GM23338 (cell line): Measurements from ENCODE around the gene GLUD2. TPM values are rescaled to one million over a fixed set of nuclear protein-coding genes. Genes with fewer than 3 reads are reported as not detected.

ENCODE experiments used
- ATAC-seq: fragments of 200-7000 bp; cut with Tn5 transposase; 3 replicates; pipeline ENCODE4 v1.9.1; 2020
- DNase-seq: peaks from one replicate; pipeline ENCODE4 v3.0.0-alpha.2; 2015; ENCODE audit warnings: low spot score
- H2AFZ ChIP-seq: fragments of 200-600 bp; sonication (generic); 2 replicates; pipeline ENCODE4 v1.8.0; 2016; ENCODE audit warnings: antibody characterized with exemption, mild to moderate bottlenecking, moderate library complexity
- H3F3A ChIP-seq: fragments of 200-600 bp; sonication (generic); replicated peaks from 2 replicates; pipeline ENCODE4 v1.8.0; 2017; ENCODE audit warnings: antibody characterized with exemption, mixed run types, low read depth
- H3K27ac ChIP-seq: fragments of 200-600 bp; sonication (generic); 2 replicates; pipeline ENCODE4 v1.6.1; 2016; ENCODE audit warnings: low read depth
- H3K27me3 ChIP-seq: fragments of 200-600 bp; sonication (generic); 2 replicates; pipeline ENCODE4 v1.8.0; 2016; ENCODE audit warnings: mild to moderate bottlenecking, mixed run types, moderate library complexity; ENCODE audit not compliant: insufficient read depth
- H3K36me3 ChIP-seq: fragments of 200-600 bp; sonication (generic); 2 replicates; pipeline ENCODE4 v1.8.0; 2016; ENCODE audit warnings: mild to moderate bottlenecking; ENCODE audit not compliant: insufficient read depth
- H3K4me1 ChIP-seq: fragments of 200-600 bp; sonication (generic); 2 replicates; pipeline ENCODE4 v1.8.0; 2016; ENCODE audit warnings: mild to moderate bottlenecking, moderate library complexity; ENCODE audit not compliant: insufficient read depth
- H3K4me2 ChIP-seq: fragments of 200-600 bp; sonication (generic); 2 replicates; pipeline ENCODE4 v1.7.1; 2017; ENCODE audit warnings: mixed run types
- H3K4me3 ChIP-seq: fragments of 200-600 bp; sonication (generic); 2 replicates; pipeline ENCODE4 v1.6.1; 2016; ENCODE audit warnings: mixed run types
- H3K79me2 ChIP-seq: fragments of 200-600 bp; sonication (generic); replicated peaks from 2 replicates; pipeline ENCODE4 v1.8.0; 2017; ENCODE audit warnings: mild to moderate bottlenecking; ENCODE audit not compliant: insufficient read depth
- H3K9me2 ChIP-seq: fragments of 200-600 bp; sonication (generic); 2 replicates; pipeline ENCODE4 v1.8.0; 2017; ENCODE audit not compliant: insufficient read depth
- H4K20me1 ChIP-seq: fragments of 200-600 bp; sonication (generic); replicated peaks from 2 replicates; pipeline ENCODE4 v1.8.0; 2017; ENCODE audit warnings: mild to moderate bottlenecking; ENCODE audit not compliant: insufficient read depth
- H3K27ac Mint-ChIP-seq: 2 replicates; pipeline ENCODE4 v1.8.0; 2020; ENCODE audit warnings: inconsistent platforms, mild to moderate bottlenecking, moderate library complexity, mixed read lengths
- H3K27me3 Mint-ChIP-seq: 3 replicates; pipeline ENCODE4 v1.8.0; 2022; ENCODE audit warnings: low read depth, mild to moderate bottlenecking, moderate library complexity, mixed read lengths, inconsistent platforms; ENCODE audit not compliant: insufficient read depth, poor library complexity
- H3K36me3 Mint-ChIP-seq: 3 replicates; pipeline ENCODE4 v1.8.0; 2021; ENCODE audit warnings: low read depth, mild to moderate bottlenecking, inconsistent platforms, moderate library complexity, mixed read lengths
- H3K4me1 Mint-ChIP-seq: 3 replicates; pipeline ENCODE4 v1.8.0; 2020; ENCODE audit warnings: mild to moderate bottlenecking, inconsistent platforms, mixed read lengths
- H3K4me3 Mint-ChIP-seq: 3 replicates; pipeline ENCODE4 v1.8.0; 2021; ENCODE audit warnings: moderate library complexity, mild to moderate bottlenecking, inconsistent platforms, mixed read lengths
- H3K9me3 Mint-ChIP-seq: 3 replicates; pipeline ENCODE4 v1.8.0; 2020; ENCODE audit warnings: moderate library complexity, mild to moderate bottlenecking, inconsistent platforms, mixed read lengths
- CREB1 ChIP-seq: fragments of 250-450 bp; sonication (Bioruptor Pico); IDR thresholded peaks from 2 replicates; pipeline ENCODE4 v1.5.0; 2020; ENCODE audit warnings: low read depth, mild to moderate bottlenecking, moderate library complexity
- EZH2 ChIP-seq: fragments of 200-600 bp; sonication (generic); IDR thresholded peaks from one replicate; pipeline ENCODE4 v1.8.0; 2017; ENCODE audit warnings: antibody characterized with exemption, mild to moderate bottlenecking, low read depth; ENCODE audit not compliant: unreplicated experiment
- EZH2phosphoT487 ChIP-seq: fragments of 200-600 bp; sonication (generic); IDR thresholded peaks from one replicate; pipeline ENCODE4 v1.8.1; 2018; ENCODE audit warnings: antibody characterized with exemption; ENCODE audit not compliant: unreplicated experiment
- NANOG ChIP-seq: IDR thresholded peaks from 2 replicates; pipeline ENCODE4 v1.6.1; 2016; ENCODE audit warnings: antibody characterized with exemption, borderline replicate concordance
- POLR2AphosphoS5 ChIP-seq: IDR thresholded peaks from 2 replicates; pipeline ENCODE4 v1.6.1; 2016; ENCODE audit warnings: antibody characterized with exemption, low read depth
- STAT1 ChIP-seq: IDR thresholded peaks from one replicate; pipeline ENCODE4 v1.6.1; 2016; ENCODE audit warnings: antibody characterized with exemption; ENCODE audit not compliant: unreplicated experiment
- ZNF114 ChIP-seq: fragments of 250-450 bp; sonication (Bioruptor Pico); IDR thresholded peaks from 2 replicates; pipeline ENCODE4 v1.5.0; 2020; ENCODE audit warnings: mild to moderate bottlenecking, moderate library complexity
- ZNF331 ChIP-seq: fragments of 250-450 bp; sonication (Bioruptor Pico); IDR thresholded peaks from 2 replicates; pipeline ENCODE4 v1.5.0; 2020; ENCODE audit warnings: low read depth, mild to moderate bottlenecking, moderate library complexity
- polyA plus RNA-seq: library from polyadenylated mRNA; unstranded; fragments of >200 nt; fragmentation: Nextera tagmentation; extraction: Ambion mirVana; gene quantifications from 2 replicates; pipeline ENCODE4 v1.2.1, GENCODE V29; 2016
- total RNA-seq: library from RNA; depleted of rRNA; stranded (reverse); fragments of >200 nt; shearing (Covaris generic); gene quantifications from 2 replicates; pipeline ENCODE4 v1.2.3, GENCODE V29; 2014
- TF ChIP-seq, protein P1 (sequence below), 2 experiments: fragments of 200-600 bp in 1 of 2; sonication (generic) in 1 of 2; conservative IDR thresholded peaks; 2 replicates each; pipeline versions ENCODE4 v1.5.1 to v1.6.1; 2016 to 2017; ENCODE audit warnings: antibody characterized with exemption in 2 of 2, low read depth in 2 of 2, mild to moderate bottlenecking in 2 of 2, moderate library complexity in 1 of 2
- TF ChIP-seq, protein P2 (sequence below): IDR thresholded peaks from one replicate; pipeline ENCODE4 v1.6.1; 2018; ENCODE audit warnings: antibody characterized with exemption; ENCODE audit not compliant: unreplicated experiment

GLUD2 gene
- total and polyA plus RNA-seq, 2 experiments from 2014 or later, result 0.16 to 1.5 TPM

DNA sequence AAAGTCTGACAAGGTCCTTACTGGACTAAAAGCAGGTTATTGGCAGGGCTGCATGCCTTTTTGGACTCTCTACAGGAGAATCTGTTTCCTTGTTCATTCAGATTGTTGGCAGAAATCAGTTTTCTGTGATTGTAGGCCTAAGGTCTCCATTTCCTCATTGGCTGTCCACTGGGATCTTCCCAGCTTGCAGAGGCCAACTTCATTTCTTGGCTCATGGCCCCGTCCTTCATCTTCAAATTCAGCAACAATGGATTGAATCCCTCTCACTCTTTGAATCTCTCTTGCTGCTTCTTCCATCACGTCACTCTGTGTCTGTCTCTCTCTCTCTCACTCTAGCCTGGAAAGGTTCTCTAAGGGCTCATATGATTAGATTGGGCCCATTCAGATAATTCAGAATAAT, 14.9 kb upstream of the GLUD2 start (continued):
- TF ChIP-seq EZH2 (no peak), CREB1 (no peak), POLR2AphosphoS5 (no peak), ZNF331 (CRISPR knock-in tag) (no peak), ZNF114 (no peak), NANOG (no peak)

DNA sequence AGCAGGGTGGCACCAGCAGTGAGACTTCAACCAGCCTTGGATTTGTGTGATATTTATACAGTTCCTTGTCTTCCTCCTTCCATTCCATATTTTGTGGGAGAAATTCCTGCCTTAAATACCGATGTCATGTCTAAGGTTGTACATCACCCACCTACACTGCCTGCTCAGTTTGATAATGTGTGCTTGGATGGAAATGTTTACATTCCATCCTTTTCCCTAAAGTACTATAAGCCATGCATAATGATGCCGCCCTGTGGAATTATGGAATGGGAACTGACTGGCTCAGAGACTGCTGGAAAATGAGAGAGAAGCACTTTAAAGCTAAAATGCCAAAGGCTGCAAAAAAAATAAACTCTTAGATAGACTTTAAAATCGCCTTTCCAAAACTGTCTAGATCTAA, 11.3 kb upstream of the GLUD2 start:
- H3K4me1 ChIP-seq, result no peaks in the 10 kb centered on the region

More for the DNA sequence above, 11.3 kb upstream of the GLUD2 start:
- Histone ChIP-seq H3K9me2 (no peaks in the 10 kb centered on the region), H3F3A (no peaks in the 10 kb centered on the region), H2AFZ (no peak overlapping the region), H3K4me3 (no peak overlapping the region), H3K4me2 (no peak overlapping the region), H3K79me2 (no peaks in the 10 kb centered on the region), H3K27ac (no peak overlapping the region), H3K36me3 (no peaks in the 10 kb centered on the region), H4K20me1 (no peaks in the 10 kb centered on the region), H3K27me3 (no peaks in the 10 kb centered on the region)
- TF ChIP-seq, protein P1, sequence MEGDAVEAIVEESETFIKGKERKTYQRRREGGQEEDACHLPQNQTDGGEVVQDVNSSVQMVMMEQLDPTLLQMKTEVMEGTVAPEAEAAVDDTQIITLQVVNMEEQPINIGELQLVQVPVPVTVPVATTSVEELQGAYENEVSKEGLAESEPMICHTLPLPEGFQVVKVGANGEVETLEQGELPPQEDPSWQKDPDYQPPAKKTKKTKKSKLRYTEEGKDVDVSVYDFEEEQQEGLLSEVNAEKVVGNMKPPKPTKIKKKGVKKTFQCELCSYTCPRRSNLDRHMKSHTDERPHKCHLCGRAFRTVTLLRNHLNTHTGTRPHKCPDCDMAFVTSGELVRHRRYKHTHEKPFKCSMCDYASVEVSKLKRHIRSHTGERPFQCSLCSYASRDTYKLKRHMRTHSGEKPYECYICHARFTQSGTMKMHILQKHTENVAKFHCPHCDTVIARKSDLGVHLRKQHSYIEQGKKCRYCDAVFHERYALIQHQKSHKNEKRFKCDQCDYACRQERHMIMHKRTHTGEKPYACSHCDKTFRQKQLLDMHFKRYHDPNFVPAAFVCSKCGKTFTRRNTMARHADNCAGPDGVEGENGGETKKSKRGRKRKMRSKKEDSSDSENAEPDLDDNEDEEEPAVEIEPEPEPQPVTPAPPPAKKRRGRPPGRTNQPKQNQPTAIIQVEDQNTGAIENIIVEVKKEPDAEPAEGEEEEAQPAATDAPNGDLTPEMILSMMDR (conservative IDR thresholded peaks at IDR 0.05; ENCODE audit: low read depth in 2 of 2), result no peak
- TF ChIP-seq EZH2phosphoT487, result no peak
- TF ChIP-seq, protein P2, sequence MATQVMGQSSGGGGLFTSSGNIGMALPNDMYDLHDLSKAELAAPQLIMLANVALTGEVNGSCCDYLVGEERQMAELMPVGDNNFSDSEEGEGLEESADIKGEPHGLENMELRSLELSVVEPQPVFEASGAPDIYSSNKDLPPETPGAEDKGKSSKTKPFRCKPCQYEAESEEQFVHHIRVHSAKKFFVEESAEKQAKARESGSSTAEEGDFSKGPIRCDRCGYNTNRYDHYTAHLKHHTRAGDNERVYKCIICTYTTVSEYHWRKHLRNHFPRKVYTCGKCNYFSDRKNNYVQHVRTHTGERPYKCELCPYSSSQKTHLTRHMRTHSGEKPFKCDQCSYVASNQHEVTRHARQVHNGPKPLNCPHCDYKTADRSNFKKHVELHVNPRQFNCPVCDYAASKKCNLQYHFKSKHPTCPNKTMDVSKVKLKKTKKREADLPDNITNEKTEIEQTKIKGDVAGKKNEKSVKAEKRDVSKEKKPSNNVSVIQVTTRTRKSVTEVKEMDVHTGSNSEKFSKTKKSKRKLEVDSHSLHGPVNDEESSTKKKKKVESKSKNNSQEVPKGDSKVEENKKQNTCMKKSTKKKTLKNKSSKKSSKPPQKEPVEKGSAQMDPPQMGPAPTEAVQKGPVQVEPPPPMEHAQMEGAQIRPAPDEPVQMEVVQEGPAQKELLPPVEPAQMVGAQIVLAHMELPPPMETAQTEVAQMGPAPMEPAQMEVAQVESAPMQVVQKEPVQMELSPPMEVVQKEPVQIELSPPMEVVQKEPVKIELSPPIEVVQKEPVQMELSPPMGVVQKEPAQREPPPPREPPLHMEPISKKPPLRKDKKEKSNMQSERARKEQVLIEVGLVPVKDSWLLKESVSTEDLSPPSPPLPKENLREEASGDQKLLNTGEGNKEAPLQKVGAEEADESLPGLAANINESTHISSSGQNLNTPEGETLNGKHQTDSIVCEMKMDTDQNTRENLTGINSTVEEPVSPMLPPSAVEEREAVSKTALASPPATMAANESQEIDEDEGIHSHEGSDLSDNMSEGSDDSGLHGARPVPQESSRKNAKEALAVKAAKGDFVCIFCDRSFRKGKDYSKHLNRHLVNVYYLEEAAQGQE, result no peak
- TF ChIP-seq POLR2AphosphoS5, result no peak
- TF ChIP-seq ZNF331 (CRISPR knock-in tag), result no peak
- no peak for TF ChIP-seq STAT1
- TF ChIP-seq CREB1, result no peak
- H3K4me1 Mint-ChIP-seq, result no peaks in the 10 kb centered on the region
- H3K36me3 Mint-ChIP-seq, result no peaks in the 10 kb centered on the region
- DNase-seq (no peak), ATAC-seq (no peak)
- H3K27ac Mint-ChIP-seq, result no peak overlapping the region
- no peaks in the 10 kb centered on the region for H3K27me3 Mint-ChIP-seq
- H3K9me3 Mint-ChIP-seq, result no peaks in the 10 kb centered on the region
- H3K4me3 Mint-ChIP-seq, result no peak overlapping the region
